Type B pancreatic cell (in vitro differentiated cells): Measurements from ENCODE around the gene MAP2K5. TPM values are rescaled to one million over a fixed set of nuclear protein-coding genes. Genes with fewer than 3 reads are reported as not detected.

ENCODE experiments used
- DNase-seq: peaks from one replicate; pipeline ENCODE4 v3.0.0; 2021; ENCODE audit warnings: mixed read lengths; ENCODE audit not compliant: unreplicated experiment; ENCODE audit errors: extremely low spot score
- H3K27ac Mint-ChIP-seq: 2 replicates; pipeline ENCODE4 v1.8.0; 2021; ENCODE audit warnings: mild to moderate bottlenecking, mixed read lengths
- H3K27me3 Mint-ChIP-seq: 2 replicates; pipeline ENCODE4 v1.8.0; 2021; ENCODE audit warnings: mixed read lengths
- H3K36me3 Mint-ChIP-seq: 2 replicates; pipeline ENCODE4 v1.8.0; 2021; ENCODE audit warnings: mixed read lengths
- H3K4me1 Mint-ChIP-seq: one replicate; pipeline ENCODE4 v1.8.0; 2021; ENCODE audit warnings: mixed read lengths; ENCODE audit not compliant: unreplicated experiment
- H3K4me3 Mint-ChIP-seq: 2 replicates; pipeline ENCODE4 v1.8.0; 2021; ENCODE audit warnings: mild to moderate bottlenecking, mixed read lengths
- H3K9me3 Mint-ChIP-seq: 2 replicates; pipeline ENCODE4 v1.8.0; 2021; ENCODE audit warnings: mixed read lengths
- CTCF ChIP-seq: fragments of 200-600 bp; sonication (generic); conservative IDR thresholded peaks from 2 replicates; pipeline ENCODE4 v1.5.0; 2021; ENCODE audit warnings: antibody characterized with exemption, mild to moderate bottlenecking
- total RNA-seq: library from RNA; stranded (reverse); gene quantifications from 2 replicates; pipeline ENCODE4 v1.2.1, GENCODE V29; 2021; ENCODE audit warnings: low replicate concordance

The MAP2K5 gene
- total RNA-seq, 1 donor from 2014 or later = 21.8 TPM

GRCh38 chr15:67770358-67770628 is 227.8 kb downstream of the MAP2K5 start:
- Mint-ChIP-seq H3K4me3 (no peak overlapping the region), H3K27me3 (peaks cover 7% of the 10 kb centered on the region), H3K4me1 (peaks cover 43% of the 10 kb centered on the region), H3K27ac (no peak overlapping the region), H3K9me3 (no peaks in the 10 kb centered on the region), H3K36me3 (peaks cover 3% of the 10 kb centered on the region)
- no peak for DNase-seq
- TF ChIP-seq CTCF = no peak

GRCh38 chr15:67771189-67771800 is 228.8 kb downstream of the MAP2K5 start:
- peaks cover 39% of the 10 kb centered on the region for H3K4me1 Mint-ChIP-seq
- peaks cover 7% of the 10 kb centered on the region for H3K27me3 Mint-ChIP-seq
- TF ChIP-seq CTCF = no peak
- no peak overlapping the region for H3K4me3 Mint-ChIP-seq
- DNase-seq = no peak
- H3K27ac Mint-ChIP-seq = no peak overlapping the region
- H3K36me3 Mint-ChIP-seq = peaks cover 3% of the 10 kb centered on the region
- no peaks in the 10 kb centered on the region for H3K9me3 Mint-ChIP-seq

- no peak overlapping the region for H3K27ac Mint-ChIP-seq
- H3K27me3 Mint-ChIP-seq = no peaks in the 10 kb centered on the region
- H3K4me3 Mint-ChIP-seq = no peak overlapping the region
- no peak for DNase-seq
- H3K9me3 Mint-ChIP-seq = no peaks in the 10 kb centered on the region
- H3K4me1 Mint-ChIP-seq = peaks cover 29% of the 10 kb centered on the region
- TF ChIP-seq CTCF = no peak
- peaks cover 3% of the 10 kb centered on the region for H3K36me3 Mint-ChIP-seq
Observed at GRCh38 chr15:67774626-67775025, 232.1 kb downstream of the MAP2K5 start.

- Mint-ChIP-seq H3K4me3 (no peak overlapping the region), H3K9me3 (no peaks in the 10 kb centered on the region), H3K27ac (no peak overlapping the region), H3K4me1 (peaks cover 28% of the 10 kb centered on the region), H3K36me3 (peaks cover 3% of the 10 kb centered on the region), H3K27me3 (no peaks in the 10 kb centered on the region)
- no peak for DNase-seq
- no peak for TF ChIP-seq CTCF
Observed at GRCh38 chr15:67775250-67775649, 232.7 kb downstream of the MAP2K5 start.

- Mint-ChIP-seq H3K27ac (no peak overlapping the region), H3K27me3 (no peaks in the 10 kb centered on the region), H3K36me3 (peaks cover 3% of the 10 kb centered on the region), H3K4me3 (no peak overlapping the region), H3K9me3 (no peaks in the 10 kb centered on the region), H3K4me1 (peaks cover 25% of the 10 kb centered on the region)
- no peak for DNase-seq
- TF ChIP-seq CTCF = no peak
Observed at GRCh38 chr15:67775998-67776397, 233.5 kb downstream of the MAP2K5 start.

GRCh38 chr15:67776600-67776999 is 234.1 kb downstream of the MAP2K5 start:
- no peak for DNase-seq
- Mint-ChIP-seq H3K27ac (no peak overlapping the region), H3K36me3 (peaks cover 3% of the 10 kb centered on the region), H3K27me3 (no peaks in the 10 kb centered on the region), H3K4me1 (peaks cover 19% of the 10 kb centered on the region), H3K9me3 (no peaks in the 10 kb centered on the region), H3K4me3 (no peak overlapping the region)
- no peak for TF ChIP-seq CTCF
